K562 (cell line): ENCODE measurements around the gene TOMM70. TPM values are rescaled to one million over a fixed set of nuclear protein-coding genes. Genes with fewer than 3 reads are reported as not detected.
A peak's percentile ranks its signal among the peaks of the same experiment; 100 is the strongest.

ENCODE experiments used
- ATAC-seq: fragments of 200-7000 bp; cut with Tn5 transposase; 3 replicates; pipeline ENCODE4 v1.9.1; 2020; ENCODE audit warnings: moderate library complexity
- BruUV-seq: library from RNA; stranded (reverse); fragments of 400-500 nt; replicated peaks from 2 replicates; lab custom pipeline; 2021; lab: Mats Ljungman, UMichigan
- CTCF ChIA-PET: fragments of 300-600 bp; formaldehyde crosslinking; extraction: SDS; loops from one replicate; lab custom pipeline; 2021; ENCODE audit warnings: low intra/inter-chr PET ratio; lab: Yijun Ruan, JAX
- POLR2A ChIA-PET: fragments of 300-600, 350-650 bp; sonication (Branson Sonifier 250); formaldehyde crosslinking; extraction: SDS; loops from one replicate; lab custom pipeline; 2021; ENCODE audit warnings: antibody characterized with exemption, inconsistent platforms; lab: Yijun Ruan, JAX
- DNase-seq, 4 experiments: peaks; one replicate each; pipeline versions ENCODE4 v3.0.0 to v3.0.0-alpha.2; 2011 to 2018; ENCODE audit warnings: low spot score in 3 of 4, mixed read lengths in 3 of 4; ENCODE audit errors: extremely low read depth in 1 of 4
- FAIRE-seq: peaks from 2 replicates; lab custom pipeline; 2011; peaks lifted over from hg19 to GRCh38; lab: Jason Lieb, UNC
- H2AFZ ChIP-seq: 2 replicates; pipeline ENCODE4 v1.6.0; 2011; ENCODE audit warnings: low read depth, low read length, control low read depth, inconsistent platforms
- H3K27ac ChIP-seq: fragments of 200-600 bp; 3 replicates; pipeline ENCODE4 v1.8.0; 2011; ENCODE audit warnings: low read depth, mild to moderate bottlenecking, control low read depth, inconsistent platforms, low read length, moderate library complexity, mixed read lengths; ENCODE audit errors: extremely low read depth
- H3K27me3 ChIP-seq, 2 experiments: fragments of 300-600 bp in 1 of 2; 2 replicates in 1 of 2; 3 replicates in 1 of 2; pipeline versions ENCODE4 v1.6.0 to v1.8.0; 2011; ENCODE audit warnings: inconsistent platforms in 2 of 2, low read length in 2 of 2, mild to moderate bottlenecking in 1 of 2, mixed read lengths in 1 of 2, moderate library complexity in 1 of 2; ENCODE audit not compliant: control insufficient read depth in 2 of 2, insufficient read depth in 2 of 2
- H3K36me3 ChIP-seq: fragments of 300-600 bp; 3 replicates; pipeline ENCODE4 v1.8.0; 2011; ENCODE audit warnings: mild to moderate bottlenecking, low read length, inconsistent platforms; ENCODE audit not compliant: control insufficient read depth, insufficient read depth
- H3K4me1 ChIP-seq, 2 experiments: fragments of 200-600 bp in 1 of 2; replicated peaks in 1 of 2; 2 replicates in 1 of 2; 3 replicates in 1 of 2; pipeline versions ENCODE4 v1.5.1 to v1.8.0; 2011; ENCODE audit warnings: inconsistent platforms in 2 of 2, low read length in 2 of 2, mild to moderate bottlenecking in 1 of 2, mixed read lengths in 1 of 2, moderate library complexity in 1 of 2; ENCODE audit not compliant: control insufficient read depth in 2 of 2, insufficient read depth in 2 of 2
- H3K4me2 ChIP-seq: 2 replicates; pipeline ENCODE4 v1.6.1; 2011; ENCODE audit warnings: low read length, control low read depth, inconsistent platforms, mixed read lengths; ENCODE audit not compliant: insufficient read depth
- H3K4me3 ChIP-seq: fragments of 200-600 bp; sonication (generic), shearing (Covaris generic); 2 replicates; pipeline ENCODE4 v1.5.1; 2016; ENCODE audit warnings: control low read depth, inconsistent platforms
- H3K79me2 ChIP-seq: fragments of 200-600 bp; 3 replicates; pipeline ENCODE4 v1.8.0; 2011; ENCODE audit warnings: low read length, inconsistent platforms; ENCODE audit not compliant: control insufficient read depth, insufficient read depth
- H3K9ac ChIP-seq, 2 experiments: 2 replicates each; pipeline versions ENCODE4 v1.6.0 to v1.6.1; 2011; ENCODE audit warnings: low read depth in 2 of 2, low read length in 2 of 2, control low read depth in 1 of 2, inconsistent platforms in 1 of 2, mild to moderate bottlenecking in 1 of 2, mixed read lengths in 1 of 2; ENCODE audit not compliant: insufficient read depth in 1 of 2
- H3K9me1 ChIP-seq: one replicate; pipeline ENCODE4 v1.6.0; 2011; ENCODE audit warnings: inconsistent platforms, mild to moderate bottlenecking, low read length, moderate library complexity; ENCODE audit not compliant: control insufficient read depth, insufficient read depth
- H3K9me3 ChIP-seq: replicated peaks from 2 replicates; pipeline ENCODE4 v1.5.1; 2011; ENCODE audit warnings: low read depth, low read length, inconsistent platforms; ENCODE audit not compliant: control insufficient read depth, insufficient read depth
- H4K20me1 ChIP-seq: replicated peaks from 2 replicates; pipeline ENCODE4 v1.6.1; 2011; ENCODE audit warnings: low read length, inconsistent platforms, mixed read lengths; ENCODE audit not compliant: control insufficient read depth, insufficient read depth
- ARID1B ChIP-seq: fragments of 450-650 bp; IDR thresholded peaks from 2 replicates; pipeline ENCODE4 v1.6.1; 2016; ENCODE audit warnings: antibody characterized with exemption, mild to moderate bottlenecking, inconsistent platforms
- BCL6 ChIP-seq: fragments of 250-450 bp; sonication (Bioruptor Pico); IDR thresholded peaks from 2 replicates; pipeline ENCODE4 v1.4.0; 2020
- CBFA2T2 ChIP-seq: fragments of 450-650 bp; conservative IDR thresholded peaks from 2 replicates; pipeline ENCODE4 v1.6.1; 2017; ENCODE audit warnings: mild to moderate bottlenecking
- CBFA2T3 ChIP-seq: fragments of 450-650 bp; IDR thresholded peaks from 2 replicates; pipeline ENCODE4 v1.6.1; 2017
- JUND ChIP-seq, 2 experiments: IDR thresholded peaks; 2 replicates in 1 of 2; 3 replicates in 1 of 2; pipeline ENCODE4 v1.6.1; 2011; ENCODE audit warnings: borderline replicate concordance in 2 of 2, low read depth in 2 of 2, low read length in 2 of 2, improper control_type of control experiment in 1 of 2, missing biosample characterization in 1 of 2, missing genetic modification characterization in 1 of 2, missing genetic modification reagents in 1 of 2
- KDM1A ChIP-seq, 2 experiments: fragments of 450-650 bp; IDR thresholded peaks; 2 replicates each; pipeline ENCODE4 v1.6.1; 2016; ENCODE audit warnings: mild to moderate bottlenecking in 2 of 2
- U2AF1 ChIP-seq: fragments of 200-400 bp; formaldehyde crosslinking; optimal IDR thresholded peaks from 2 replicates; pipeline ENCODE3; 2017; ENCODE audit warnings: mild to moderate bottlenecking, low read depth, low read length, moderate library complexity
- ZSCAN32 ChIP-seq: fragments of 450-650 bp; formaldehyde crosslinking; IDR thresholded peaks from 2 replicates; pipeline ENCODE4 v1.4.0; 2020; ENCODE audit warnings: mild to moderate bottlenecking, moderate library complexity
- WGBS: fragments of 100-300 bp; shearing (Covaris generic); methylation state at CpG from one replicate; pipeline ENCODE4 v1.1.6; 2016; ENCODE audit warnings: low coverage, mixed read lengths; ENCODE audit not compliant: insufficient coverage; ENCODE audit errors: missing lambda C conversion rate; 5-methylcytosine and 5-hydroxymethylcytosine counted together
- in situ Hi-C: fragments of 300-500 bp; cut with MboI; formaldehyde crosslinking; loops from 4 replicates; pipeline ENCODE4 v1.15.0; 2018; ENCODE audit warnings: inconsistent platforms, mixed read lengths
- intact Hi-C: fragments of 100-400 bp; cut with micrococcal nuclease; formaldehyde crosslinking; loops from 2 replicates; pipeline ENCODE4 v1.14.2; 2022
- polyA plus RNA-seq, 8 experiments: library from polyadenylated mRNA; depleted of rRNA in 4 of 8; stranded (reverse) in 5 of 8; unstranded in 3 of 8; fragments of >200 nt; fragmentation: Nextera tagmentation in 2 of 8; fragmentation: Illumina TruSeq in 1 of 8; extraction: Ambion mirVana in 2 of 8; extraction: Trizol in 1 of 8; gene quantifications; 2 replicates each; pipeline versions ENCODE4 v1.2.1 to v1.2.3, GENCODE V29; 2011 to 2014; ENCODE audit warnings: inconsistent platforms in 1 of 8, missing spikeins in 1 of 8
- total RNA-seq, 7 experiments: library from RNA; depleted of rRNA in 6 of 7; stranded (reverse); fragments of >200 nt in 6 of 7; fragmentation: Illumina TruSeq in 2 of 7; extraction: Trizol in 2 of 7; gene quantifications; 2 replicates each; pipeline versions ENCODE4 v1.2.1 to v1.2.3, GENCODE V29; 2011 to 2021; ENCODE audit warnings: low replicate concordance in 1 of 7
- TF ChIP-seq, protein P1 (sequence below): fragments of 250-450 bp; sonication (Bioruptor Pico); IDR thresholded peaks from 2 replicates; pipeline ENCODE4 v1.9.0; 2021; ENCODE audit warnings: mild to moderate bottlenecking, inconsistent platforms
- TF ChIP-seq, protein P2 (sequence below): IDR thresholded peaks from 2 replicates; pipeline ENCODE4 v1.6.1; 2012; ENCODE audit warnings: low read depth, low read length, improper control_type of control experiment, borderline replicate concordance

TOMM70 gene
- total and polyA plus RNA-seq, 9 of the 15 experiments (the other 6 are each of a cell fraction or from before 2014, with no cell fraction given), result 17.5 to 75.6 (median 54.9) TPM

DNA sequence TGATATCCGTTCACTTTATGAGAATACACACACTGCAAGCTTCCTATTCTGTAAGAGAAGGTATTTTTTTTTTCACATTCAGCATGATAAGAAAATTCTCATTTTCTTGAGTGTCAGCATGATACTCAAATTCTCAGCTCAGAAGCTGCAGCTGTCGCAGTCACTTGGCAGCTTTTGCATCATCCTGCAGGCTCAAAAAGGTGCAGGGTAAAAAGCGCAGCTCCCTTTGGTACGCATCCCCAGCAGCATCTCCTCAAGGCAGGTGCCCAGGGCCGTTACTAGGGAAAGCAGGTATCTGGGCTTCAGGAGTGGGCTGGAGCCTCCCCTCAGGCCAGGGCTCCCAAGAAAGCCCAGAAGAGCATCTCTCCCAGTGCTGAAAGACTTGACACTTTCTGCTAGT is 22.7 kb upstream of the TOMM70 start:
- Histone ChIP-seq H3K4me3 (no peak overlapping the region), H3K27ac (no peak overlapping the region), H3K4me1 (peaks cover 0 to 23% of the 10 kb centered on the region in 2 experiments; a peak in 3 of 5 replicates), H3K9ac (no peak overlapping the region), H3K36me3 (no peaks in the 10 kb centered on the region), H3K9me1 (no peaks in the 10 kb centered on the region), H4K20me1 (no peaks in the 10 kb centered on the region), H2AFZ (no peak overlapping the region), H3K79me2 (no peaks in the 10 kb centered on the region), H3K9me3 (no peaks in the 10 kb centered on the region), H3K27me3 (no peaks in the 10 kb centered on the region), H3K4me2 (no peak overlapping the region)
- FAIRE-seq (no peak), DNase-seq (no peak), ATAC-seq (no peak)
- CTCF ChIA-PET, result no interaction called here
- TF ChIP-seq ZSCAN32, result no peak
- no peak for TF ChIP-seq BCL6 (CRISPR knock-in tag)
- TF ChIP-seq, protein P1, sequence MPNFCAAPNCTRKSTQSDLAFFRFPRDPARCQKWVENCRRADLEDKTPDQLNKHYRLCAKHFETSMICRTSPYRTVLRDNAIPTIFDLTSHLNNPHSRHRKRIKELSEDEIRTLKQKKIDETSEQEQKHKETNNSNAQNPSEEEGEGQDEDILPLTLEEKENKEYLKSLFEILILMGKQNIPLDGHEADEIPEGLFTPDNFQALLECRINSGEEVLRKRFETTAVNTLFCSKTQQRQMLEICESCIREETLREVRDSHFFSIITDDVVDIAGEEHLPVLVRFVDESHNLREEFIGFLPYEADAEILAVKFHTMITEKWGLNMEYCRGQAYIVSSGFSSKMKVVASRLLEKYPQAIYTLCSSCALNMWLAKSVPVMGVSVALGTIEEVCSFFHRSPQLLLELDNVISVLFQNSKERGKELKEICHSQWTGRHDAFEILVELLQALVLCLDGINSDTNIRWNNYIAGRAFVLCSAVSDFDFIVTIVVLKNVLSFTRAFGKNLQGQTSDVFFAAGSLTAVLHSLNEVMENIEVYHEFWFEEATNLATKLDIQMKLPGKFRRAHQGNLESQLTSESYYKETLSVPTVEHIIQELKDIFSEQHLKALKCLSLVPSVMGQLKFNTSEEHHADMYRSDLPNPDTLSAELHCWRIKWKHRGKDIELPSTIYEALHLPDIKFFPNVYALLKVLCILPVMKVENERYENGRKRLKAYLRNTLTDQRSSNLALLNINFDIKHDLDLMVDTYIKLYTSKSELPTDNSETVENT (CRISPR knock-in tag), result no peak
- intact Hi-C loops, result no loop called here
- POLR2A ChIA-PET, result interaction anchor here (0.6 to 1.0 kb wide), 3 partner anchors 17 to 428 kb away, joined by 3 to 6 read pairs (median 3); partner anchors contain the start of gene LNP1
- in situ Hi-C loops, result no loop called here
- WGBS, result 90% methylated on average over 2 of the region's 5 CpGs
- no TSS peak for BruUV-seq

DNA sequence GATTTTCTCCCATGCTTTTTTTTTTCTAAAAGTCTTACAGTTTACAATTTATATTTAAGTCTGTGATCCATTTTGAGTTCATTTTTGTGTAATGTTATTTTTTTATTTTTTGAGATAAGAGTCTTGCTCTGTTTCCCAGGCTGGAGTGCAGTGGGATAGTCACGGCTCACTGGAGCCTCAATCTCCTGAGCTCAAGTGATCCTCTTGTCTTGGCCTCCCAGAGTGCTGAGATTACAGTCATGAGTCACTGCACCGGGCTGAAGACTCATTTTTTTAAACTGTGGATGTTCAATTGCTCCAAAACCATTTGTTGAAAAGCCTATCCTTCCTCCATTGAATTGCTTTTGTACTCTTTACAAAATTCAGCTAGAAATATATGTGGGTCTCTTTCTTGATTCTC is 20.0 kb upstream of the TOMM70 start:
- H3K36me3 ChIP-seq, result no peaks in the 10 kb centered on the region
- H3K27me3 ChIP-seq, result no peaks in the 10 kb centered on the region
- H3K27ac ChIP-seq, result no peak overlapping the region
- H3K9me1 ChIP-seq, result no peaks in the 10 kb centered on the region
- H3K9me3 ChIP-seq, result no peaks in the 10 kb centered on the region
- no peaks in the 10 kb centered on the region for H4K20me1 ChIP-seq
- POLR2A ChIA-PET, result no interaction called here
- no TSS peak for BruUV-seq
- CTCF ChIA-PET, result no interaction called here
- 18% methylated on average over 2 of the region's 2 CpGs for WGBS
- intact Hi-C loops, result no loop called here
- in situ Hi-C loops, result no loop called here
- DNase-seq, result no peak
- no peak overlapping the region for H3K4me2 ChIP-seq
- no peak overlapping the region for H3K4me3 ChIP-seq
- TF ChIP-seq CBFA2T2 (peak; percentile 25; the same call in 1 of the 2 replicates), ARID1B (peak; percentile 29; the same call in 1 of the 2 replicates), KDM1A (IDR thresholded peaks at IDR 0.05) (peak; percentile 51 to 57; a peak in 2 of 4 replicates), JUND (IDR thresholded peaks at IDR 0.05; ENCODE audit: borderline replicate concordance, low read depth, low read length) (0 out of 2 replicates have a peak, but pooled peaks have one; percentile 8), JUND (tag; IDR thresholded peaks at IDR 0.05; ENCODE audit: borderline replicate concordance, low read depth, low read length) (no peak), U2AF1 (no peak), CBFA2T3 (peak; percentile 51; the same call in 1 of the 2 replicates)
- TF ChIP-seq, protein P2, sequence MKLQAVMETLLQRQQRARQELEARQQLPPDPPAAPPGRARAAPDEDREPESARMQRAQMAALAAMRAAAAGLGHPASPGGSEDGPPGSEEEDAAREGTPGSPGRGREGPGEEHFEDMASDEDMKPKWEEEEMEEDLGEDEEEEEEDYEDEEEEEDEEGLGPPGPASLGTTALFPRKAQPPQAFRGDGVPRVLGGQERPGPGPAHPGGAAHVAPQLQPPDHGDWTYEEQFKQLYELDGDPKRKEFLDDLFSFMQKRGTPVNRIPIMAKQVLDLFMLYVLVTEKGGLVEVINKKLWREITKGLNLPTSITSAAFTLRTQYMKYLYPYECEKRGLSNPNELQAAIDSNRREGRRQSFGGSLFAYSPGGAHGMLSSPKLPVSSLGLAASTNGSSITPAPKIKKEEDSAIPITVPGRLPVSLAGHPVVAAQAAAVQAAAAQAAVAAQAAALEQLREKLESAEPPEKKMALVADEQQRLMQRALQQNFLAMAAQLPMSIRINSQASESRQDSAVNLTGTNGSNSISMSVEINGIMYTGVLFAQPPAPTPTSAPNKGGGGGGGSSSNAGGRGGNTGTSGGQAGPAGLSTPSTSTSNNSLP, result no peak
- TF ChIP-seq, all 486 proteins: peak for 5
- ATAC-seq (no peak), FAIRE-seq (no peak)
- Histone ChIP-seq H3K4me1 (peaks cover 0 to 18% of the 10 kb centered on the region in 2 experiments; a peak in 3 of 5 replicates), H3K79me2 (no peaks in the 10 kb centered on the region), H3K9ac (no peak overlapping the region), H2AFZ (no peak overlapping the region)
